LNCAP (cell line): Measurements from ENCODE around the gene GLYATL1.

ENCODE experiments used
- CTCF ChIP-seq: fragments of 450-650 bp; IDR thresholded peaks from 2 replicates; pipeline ENCODE4 v1.5.1; 2017; ENCODE audit warnings: mild to moderate bottlenecking

Gene GLYATL1

GRCh38 chr11:58927393-58928106 is 11.7 kb upstream of the GLYATL1 start:
- TF ChIP-seq CTCF: no peak

- TF ChIP-seq CTCF: no peak
These were observed 11.2 kb upstream of the GLYATL1 start for GRCh38 chr11:58928107-58928499.

- no peak for TF ChIP-seq CTCF
These were observed 10.6 kb upstream of the GLYATL1 start for GRCh38 chr11:58928691-58929090.

GRCh38 chr11:58930926-58931325 is 8.4 kb upstream of the GLYATL1 start:
- no peak for TF ChIP-seq CTCF

- no peak for TF ChIP-seq CTCF
These were observed 5.6 kb upstream of the GLYATL1 start for GRCh38 chr11:58933661-58934060.

- TF ChIP-seq CTCF: no peak
These were observed 4.3 kb upstream of the GLYATL1 start for GRCh38 chr11:58934945-58935513.

- no peak for TF ChIP-seq CTCF
These were observed 890 bp upstream of the GLYATL1 start for GRCh38 chr11:58938398-58938797.
